Esophagus squamous epithelium (tissue), 5 donors: Measurements from ENCODE around the gene PKMYT1. TPM values are rescaled to one million over a fixed set of nuclear protein-coding genes. Genes with fewer than 3 reads are reported as not detected.

Experiments used
- DNase-seq: peaks from one replicate; lab custom pipeline; 2025; lab: John Stamatoyannopoulos, UW
- H3K27ac ChIP-seq, 4 donors: fragments of 200-600 bp; sonication (generic); one replicate each; pipeline ENCODE4 v1.5.1; 2016 to 2019; ENCODE audit warnings: mild to moderate bottlenecking in 1 of 4
- H3K27me3 ChIP-seq, 4 donors: fragments of 200-600 bp; sonication (generic); 1 replicate in 3 of 4; 2 replicates in 1 of 4; pipeline versions ENCODE4 v1.5.1 to v1.6.0; 2017 to 2021; ENCODE audit warnings: antibody characterized with exemption in 1 of 4
- H3K36me3 ChIP-seq, 3 donors: fragments of 200-600 bp; sonication (generic); one replicate each; pipeline ENCODE4 v1.5.1; 2016 to 2019
- H3K4me1 ChIP-seq, 3 donors: fragments of 200-600 bp; sonication (generic); one replicate each; pipeline ENCODE4 v1.5.1; 2017 to 2019
- H3K4me3 ChIP-seq, 4 donors: fragments of 200-600 bp; sonication (generic); 1 replicate in 3 of 4; 2 replicates in 1 of 4; pipeline ENCODE4 v1.5.1; 2016 to 2019; ENCODE audit warnings: mild to moderate bottlenecking in 2 of 4, moderate library complexity in 1 of 4
- H3K9me3 ChIP-seq, 3 donors: fragments of 200-600 bp; sonication (generic); one replicate each; pipeline ENCODE4 v1.5.1; 2016 to 2019
- POLR2A ChIP-seq, 4 donors: fragments of 450-650 bp; IDR thresholded peaks; one replicate each; pipeline ENCODE4 v1.6.1; 2017; ENCODE audit warnings: antibody characterized with exemption in 4 of 4, mild to moderate bottlenecking in 4 of 4, moderate library complexity in 3 of 4
- WGBS, 2 donors: methylation state at CpG; one replicate each; pipeline ENCODE4 v1.1.5; 2018; 5-methylcytosine and 5-hydroxymethylcytosine counted together
- intact Hi-C: fragments of 100-400 bp; cut with DNase I; formaldehyde crosslinking; loops from one replicate; pipeline ENCODE4 v1.15.0; 2022
- total RNA-seq, 4 donors: library from RNA; depleted of rRNA; stranded (reverse); fragments of >200 nt; gene quantifications; one replicate each; pipeline ENCODE4 v1.1.0, GENCODE V29; 2016
- TF ChIP-seq, protein P1 (sequence below), 6 experiments: fragments of 450-650 bp in 4 of 6; fragments of 200-600 bp in 2 of 6; sonication (generic) in 2 of 6; IDR thresholded peaks; one replicate each; pipeline ENCODE4 v1.5.1; 2016 to 2019; ENCODE audit warnings: antibody characterized with exemption in 6 of 6, mild to moderate bottlenecking in 4 of 6, moderate library complexity in 4 of 6
- donor health status: DM: yes; HTN: yes; CAD: no.

The PKMYT1 gene
- total RNA-seq, 4 donors from 2014 or later: 4.2 to 33.1 (median 13.0) TPM

DNA sequence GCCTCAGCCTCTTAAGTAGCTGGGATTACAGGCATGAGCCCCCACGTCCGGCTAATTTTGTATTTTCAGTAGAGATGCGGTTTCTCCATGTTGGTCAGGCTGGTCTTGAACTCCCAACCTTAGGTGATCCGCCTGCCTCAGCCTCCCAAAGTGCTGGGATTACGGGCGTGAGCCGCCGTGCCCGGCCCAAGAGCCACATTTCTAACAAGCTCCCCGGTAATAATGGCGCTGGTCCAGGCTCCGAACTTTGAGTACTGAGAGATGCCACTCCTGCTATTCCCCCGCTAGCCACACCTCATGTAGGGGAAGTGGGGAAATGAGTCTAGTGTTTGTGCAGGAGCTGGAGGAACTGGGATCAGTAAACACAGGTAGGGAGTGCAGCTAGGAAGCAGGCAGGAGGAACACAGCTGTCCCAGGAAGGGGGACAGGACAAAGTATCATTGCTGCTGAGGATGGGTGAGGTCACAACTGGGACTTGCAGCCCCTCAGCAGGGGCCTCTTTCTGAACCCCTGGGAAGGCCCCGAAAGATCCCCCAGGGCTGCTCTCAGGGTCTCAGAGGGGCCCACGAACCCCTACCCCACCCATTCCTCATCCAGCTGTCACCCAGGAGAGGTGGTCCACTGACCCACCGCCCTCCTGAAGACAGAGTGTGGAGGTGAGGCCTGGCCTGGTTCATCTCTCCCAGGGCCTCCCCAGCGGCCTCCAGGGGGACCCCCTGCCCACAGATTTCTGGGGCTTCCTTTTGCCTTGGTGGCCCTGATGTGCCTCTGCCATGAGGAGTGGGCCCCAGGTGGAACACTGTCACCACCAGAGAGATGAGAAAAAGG is 19.8 kb downstream of the PKMYT1 start:
- no peak for TF ChIP-seq POLR2A (IDR thresholded peaks at IDR 0.05)
- TF ChIP-seq, protein P1, sequence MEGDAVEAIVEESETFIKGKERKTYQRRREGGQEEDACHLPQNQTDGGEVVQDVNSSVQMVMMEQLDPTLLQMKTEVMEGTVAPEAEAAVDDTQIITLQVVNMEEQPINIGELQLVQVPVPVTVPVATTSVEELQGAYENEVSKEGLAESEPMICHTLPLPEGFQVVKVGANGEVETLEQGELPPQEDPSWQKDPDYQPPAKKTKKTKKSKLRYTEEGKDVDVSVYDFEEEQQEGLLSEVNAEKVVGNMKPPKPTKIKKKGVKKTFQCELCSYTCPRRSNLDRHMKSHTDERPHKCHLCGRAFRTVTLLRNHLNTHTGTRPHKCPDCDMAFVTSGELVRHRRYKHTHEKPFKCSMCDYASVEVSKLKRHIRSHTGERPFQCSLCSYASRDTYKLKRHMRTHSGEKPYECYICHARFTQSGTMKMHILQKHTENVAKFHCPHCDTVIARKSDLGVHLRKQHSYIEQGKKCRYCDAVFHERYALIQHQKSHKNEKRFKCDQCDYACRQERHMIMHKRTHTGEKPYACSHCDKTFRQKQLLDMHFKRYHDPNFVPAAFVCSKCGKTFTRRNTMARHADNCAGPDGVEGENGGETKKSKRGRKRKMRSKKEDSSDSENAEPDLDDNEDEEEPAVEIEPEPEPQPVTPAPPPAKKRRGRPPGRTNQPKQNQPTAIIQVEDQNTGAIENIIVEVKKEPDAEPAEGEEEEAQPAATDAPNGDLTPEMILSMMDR (IDR thresholded peaks at IDR 0.05): no peak
- 54 to 86% methylated on average over 5 to 7 of the region's 17 CpGs for WGBS, 2 donors
- Histone ChIP-seq H3K9me3 (no peaks in the 10 kb centered on the region), H3K36me3 (no peaks in the 10 kb centered on the region), H3K27ac (no peak overlapping the region), H3K27me3 (peaks cover 18 to 99% (median 28%) of the 10 kb centered on the region in 4 donors), H3K4me3 (no peak overlapping the region), H3K4me1 (peaks cover 29 to 59% (median 30%) of the 10 kb centered on the region in 3 donors)
- intact Hi-C loops: no loop called here
- no peak for DNase-seq

DNA sequence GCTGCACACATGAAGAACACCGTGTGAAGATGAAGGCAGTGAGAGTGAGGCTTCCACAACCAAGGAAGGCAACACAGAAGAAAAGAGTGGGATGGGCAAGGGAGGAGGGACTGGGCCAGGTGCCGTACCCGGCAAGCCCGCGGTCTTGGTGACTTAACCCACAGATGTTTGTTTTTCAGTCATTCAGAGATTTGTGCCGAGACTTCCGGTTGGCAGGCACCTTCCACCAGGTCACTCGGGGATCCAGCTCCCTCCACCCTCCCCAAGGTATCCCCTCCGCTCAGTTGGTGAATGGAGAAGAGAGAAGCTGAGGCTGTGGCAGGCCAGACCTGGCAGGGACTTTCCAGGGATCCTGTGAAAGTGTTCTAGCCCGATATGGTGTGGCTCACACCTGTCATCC is 21.0 kb downstream of the PKMYT1 start:
- intact Hi-C loops: no loop called here
- Histone ChIP-seq H3K36me3 (no peaks in the 10 kb centered on the region), H3K4me3 (no peak overlapping the region), H3K27me3 (peaks cover 12 to 99% (median 22%) of the 10 kb centered on the region in 4 donors), H3K9me3 (no peaks in the 10 kb centered on the region), H3K4me1 (peaks cover 17 to 54% (median 18%) of the 10 kb centered on the region in 3 donors), H3K27ac (no peak overlapping the region)
- DNase-seq: no peak
- no peak for TF ChIP-seq POLR2A (IDR thresholded peaks at IDR 0.05)
- TF ChIP-seq, protein P1 (IDR thresholded peaks at IDR 0.05): no peak
- 9 to 32% methylated on average over 6 to 8 of the region's 10 CpGs for WGBS, 2 donors

DNA sequence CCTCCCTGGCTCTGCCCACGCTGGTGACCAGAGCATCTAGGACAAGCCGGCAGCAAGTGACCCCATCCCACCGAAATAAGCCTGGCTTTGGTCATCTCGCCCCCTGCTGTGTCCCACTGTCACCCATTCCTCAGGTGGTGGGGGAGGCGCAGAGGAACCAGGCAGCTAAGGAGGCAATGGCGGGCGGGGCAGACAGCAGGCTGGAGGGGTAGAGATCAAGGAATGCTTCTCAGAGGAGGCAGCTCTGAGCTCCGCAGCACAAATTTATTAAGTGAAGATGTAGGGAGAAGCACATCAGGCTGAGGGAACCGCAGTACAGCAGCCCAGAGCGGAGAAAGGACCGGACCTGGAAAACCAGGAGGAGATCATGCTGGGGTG is 23.7 kb downstream of the PKMYT1 start:
- H3K27me3 ChIP-seq: peaks cover 0 to 80% (median 6%) of the 10 kb centered on the region in 4 donors
- WGBS, 2 donors: 92 to 100% methylated on average over 2 to 3 of the region's 11 CpGs

DNA sequence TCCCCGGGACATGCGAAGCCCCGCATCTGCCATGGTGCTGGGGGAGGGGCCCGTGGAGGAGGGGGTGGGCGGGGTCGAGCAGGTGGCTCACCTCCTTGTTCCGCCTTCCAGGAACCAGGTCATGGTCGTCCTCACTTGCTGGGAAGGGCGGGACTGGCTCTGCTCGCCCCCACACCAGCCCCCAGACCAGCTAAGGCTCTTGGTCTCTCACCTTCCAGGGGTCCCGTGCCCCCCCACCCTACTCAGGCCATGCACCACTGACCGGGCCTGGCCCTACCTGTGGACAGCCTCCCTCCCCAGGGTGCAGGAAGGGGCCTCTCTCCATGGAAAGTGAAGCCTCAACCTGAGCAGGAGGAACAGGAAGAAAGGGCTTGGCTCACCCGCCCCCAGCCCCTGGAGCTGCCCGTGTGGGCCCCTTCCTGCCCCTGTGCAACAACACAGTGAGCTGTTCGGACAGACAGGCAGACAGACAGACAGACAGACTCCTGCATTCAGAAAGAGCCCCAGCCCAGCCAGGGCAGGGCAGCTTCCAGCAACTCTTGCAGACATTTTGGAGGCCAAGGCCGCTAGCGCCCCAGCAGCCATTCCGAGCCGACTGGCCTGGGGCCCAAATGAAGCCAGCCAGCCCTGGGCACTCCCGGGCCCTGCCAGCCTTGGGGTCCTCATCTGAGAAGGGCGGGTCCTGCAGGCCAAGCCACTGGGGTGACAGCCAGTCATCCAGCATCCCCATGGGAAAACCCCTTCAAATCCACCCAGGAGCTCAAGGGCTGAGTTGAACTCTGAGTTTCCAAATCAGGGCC is 24.3 kb downstream of the PKMYT1 start:
- Histone ChIP-seq H3K4me1 (peaks cover 0 to 37% (median 0%) of the 10 kb centered on the region in 3 donors), H3K9me3 (no peaks in the 10 kb centered on the region), H3K36me3 (no peaks in the 10 kb centered on the region), H3K27me3 (peaks cover 0 to 74% (median 6%) of the 10 kb centered on the region in 4 donors), H3K4me3 (no peak overlapping the region), H3K27ac (no peak overlapping the region)
- intact Hi-C loops: no loop called here
- WGBS, 2 donors: 31% methylated on average over 7 of the region's 21 CpGs; no CpG with 5 or more reads in 1 of the 2 donors
- TF ChIP-seq POLR2A (IDR thresholded peaks at IDR 0.05): no peak
- TF ChIP-seq, protein P1 (IDR thresholded peaks at IDR 0.05): no peak
- no peak for DNase-seq

More for the DNA sequence above, 23.7 kb downstream of the PKMYT1 start:
- peaks cover 0 to 39% (median 0%) of the 10 kb centered on the region in 3 donors for H3K4me1 ChIP-seq
- TF ChIP-seq, protein P1 (IDR thresholded peaks at IDR 0.05): no peak
- no peak for TF ChIP-seq POLR2A (IDR thresholded peaks at IDR 0.05)
- H3K27ac ChIP-seq: no peak overlapping the region
- intact Hi-C loops: no loop called here
- no peaks in the 10 kb centered on the region for H3K36me3 ChIP-seq
- no peaks in the 10 kb centered on the region for H3K9me3 ChIP-seq
- no peak overlapping the region for H3K4me3 ChIP-seq
- DNase-seq: no peak
